Measurements from ENCODE around the gene MVP.
"Not testable (repeated sequence)": the region's sequence is repeated elsewhere in the genome, so short reads cannot be mapped to it uniquely, and the experiment has no call there.

The MVP gene

DNA sequence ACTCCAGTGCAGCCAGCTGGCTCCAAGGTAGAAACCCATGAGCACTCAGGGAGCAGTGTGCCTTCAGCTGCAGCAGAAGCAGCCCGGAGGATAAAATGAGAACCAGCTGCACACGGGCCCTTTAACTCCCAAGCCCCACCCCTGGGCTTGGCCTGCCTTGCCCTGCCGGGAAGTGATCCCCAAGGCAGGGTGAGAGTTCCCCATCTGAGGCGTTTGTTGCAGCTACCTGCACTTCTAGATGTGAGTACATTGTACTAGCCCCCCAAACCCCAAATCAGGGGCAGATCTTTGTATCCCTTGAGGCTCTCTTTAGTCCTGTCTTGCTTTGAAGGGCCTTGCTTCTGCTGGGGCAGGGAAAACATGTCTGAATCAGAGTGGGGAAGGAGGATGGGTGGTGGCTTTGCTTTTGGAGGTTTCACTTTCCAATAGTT is at the start of gene MVP:
TSS of gene MVP (plus strand) at position 192 of the 431 bp plus-strand sequence. CDS start 10,088 bp downstream, outside the sequence.
- DNase-seq: peak; percentile 83

DNA sequence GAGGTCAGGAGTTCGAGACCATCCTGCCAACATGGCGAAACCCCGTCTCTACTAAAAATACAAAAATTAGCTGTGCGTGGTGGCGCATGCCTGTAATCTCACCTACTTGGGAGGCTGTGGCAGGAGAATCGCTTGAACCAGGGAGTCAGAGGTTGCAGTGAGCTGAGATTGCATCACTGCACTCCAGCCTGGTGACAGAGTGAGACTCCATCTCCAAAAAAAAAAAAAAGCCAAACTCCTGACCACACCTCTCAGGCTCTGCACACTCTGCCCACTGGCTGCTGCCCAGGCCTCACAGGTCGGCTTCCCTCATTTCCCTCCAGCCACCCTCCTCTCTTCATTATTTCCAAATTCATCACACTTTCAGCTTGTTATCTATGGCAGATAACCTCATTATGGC is 47.9 kb upstream of the MVP start:
- not testable (repeated sequence) for DNase-seq

DNA sequence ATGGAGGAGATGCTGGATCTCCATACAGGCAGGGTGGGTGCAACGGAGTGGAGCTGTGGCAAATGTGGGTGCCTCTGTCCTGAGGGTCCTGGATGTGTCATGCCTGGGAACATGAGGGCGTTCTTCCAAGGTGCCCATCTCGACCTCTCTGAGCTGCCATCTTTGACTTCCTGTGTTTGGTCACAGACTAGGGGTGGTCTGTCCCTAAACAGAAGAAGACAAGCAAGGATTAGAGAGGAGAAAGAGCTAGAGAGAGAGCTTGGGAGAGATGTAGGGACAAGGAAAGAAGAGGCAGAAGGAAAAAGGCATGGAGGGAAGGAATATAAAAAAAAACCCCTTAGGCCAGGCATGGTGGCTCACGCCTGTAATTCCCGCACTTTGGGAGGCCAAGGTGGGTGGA is 45.5 kb upstream of the MVP start:
- DNase-seq: no peak

DNA sequence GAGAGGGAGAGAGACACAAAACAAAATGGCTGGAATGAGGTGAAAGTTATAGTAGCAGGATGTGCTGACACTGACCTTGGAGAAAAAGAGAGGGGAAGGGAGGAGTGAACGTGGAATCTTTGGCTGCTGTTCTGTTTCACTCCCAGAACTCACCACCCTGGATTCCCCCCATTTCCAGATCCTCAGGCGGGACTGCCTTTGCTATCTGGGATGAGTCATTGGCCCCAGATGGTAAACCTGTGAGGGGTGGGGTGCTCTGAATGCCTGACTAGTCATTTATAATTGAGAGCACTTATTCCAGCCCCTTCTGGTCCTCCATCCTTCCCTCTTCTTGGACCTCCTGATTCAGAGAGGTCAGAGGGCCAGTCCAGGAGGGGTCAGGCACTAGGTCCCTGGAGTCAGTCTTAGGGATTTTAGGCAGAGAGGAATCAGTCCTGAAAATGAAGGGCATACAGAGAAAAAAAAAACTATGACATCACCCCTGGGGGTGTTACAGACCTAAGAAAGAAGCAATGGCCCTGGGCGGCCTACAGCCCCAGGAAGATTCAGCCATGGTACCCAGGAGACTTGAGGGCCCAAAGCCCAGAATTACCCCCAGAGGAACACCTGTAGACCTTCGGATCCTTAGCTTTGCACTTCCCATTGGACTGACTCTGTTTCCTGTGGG is 44.4 kb upstream of the MVP start:
- no peak for DNase-seq

DNA sequence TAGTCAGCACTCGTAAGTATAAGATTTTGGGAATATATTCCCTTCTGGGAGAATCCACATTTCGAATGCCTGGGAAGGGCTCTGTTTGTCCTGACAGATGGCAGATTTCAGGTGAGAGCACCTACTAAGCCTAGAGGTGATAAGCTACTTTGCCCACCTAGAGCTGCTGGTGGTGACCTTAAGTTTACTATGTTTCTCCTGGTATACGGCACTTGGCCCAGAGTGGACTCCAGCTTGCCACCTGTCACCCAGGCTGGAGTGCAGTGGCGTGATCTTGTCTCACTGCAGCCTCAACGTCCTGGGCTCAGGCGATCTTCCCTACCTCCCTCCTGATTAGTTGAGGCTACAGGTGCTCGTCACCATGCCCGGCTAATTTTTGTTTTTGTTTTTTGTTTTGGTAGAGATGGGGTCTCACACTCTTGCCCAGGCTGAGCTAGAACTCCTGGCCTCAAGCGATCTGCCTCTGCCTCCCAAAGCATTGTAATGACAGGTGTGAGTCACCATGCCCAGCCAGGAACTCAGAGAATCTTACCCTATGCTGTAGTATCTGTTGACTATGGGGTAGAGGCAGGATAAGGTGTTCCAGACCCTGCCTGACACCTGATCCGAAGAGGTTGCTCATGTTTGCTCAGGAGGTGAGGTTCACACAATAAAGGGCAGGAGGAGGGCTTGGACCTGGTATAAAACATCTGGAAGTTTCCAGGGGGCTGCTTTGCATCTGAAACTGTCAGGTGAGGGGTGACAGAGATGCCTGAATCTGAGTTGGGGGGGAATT is 42.5 kb upstream of the MVP start, which contains the start of gene ZG16:
TSS of gene ZG16 (plus strand) at position 681 of the 775 bp plus-strand sequence. CDS start 1,011 bp downstream, outside the sequence.
- no peak for DNase-seq

DNA sequence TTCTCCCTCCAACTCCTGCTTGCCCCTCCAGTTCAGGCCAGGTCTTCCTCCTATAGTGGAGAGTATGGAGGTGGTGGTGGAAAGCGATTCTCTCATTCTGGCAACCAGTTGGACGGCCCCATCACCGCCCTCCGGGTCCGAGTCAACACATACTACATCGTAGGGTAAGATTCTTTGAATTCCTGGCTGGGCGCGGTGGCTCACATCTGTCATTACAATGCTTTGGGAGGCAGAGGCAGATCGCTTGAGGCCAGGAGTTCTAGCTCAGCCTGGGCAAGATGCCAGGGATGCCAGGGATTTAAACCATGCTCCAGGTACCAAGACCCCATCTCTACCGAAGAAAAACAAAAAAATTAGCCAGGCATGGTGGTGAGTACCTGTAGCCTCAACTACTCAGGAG is 40.8 kb upstream of the MVP start:
- DNase-seq: no peak

DNA sequence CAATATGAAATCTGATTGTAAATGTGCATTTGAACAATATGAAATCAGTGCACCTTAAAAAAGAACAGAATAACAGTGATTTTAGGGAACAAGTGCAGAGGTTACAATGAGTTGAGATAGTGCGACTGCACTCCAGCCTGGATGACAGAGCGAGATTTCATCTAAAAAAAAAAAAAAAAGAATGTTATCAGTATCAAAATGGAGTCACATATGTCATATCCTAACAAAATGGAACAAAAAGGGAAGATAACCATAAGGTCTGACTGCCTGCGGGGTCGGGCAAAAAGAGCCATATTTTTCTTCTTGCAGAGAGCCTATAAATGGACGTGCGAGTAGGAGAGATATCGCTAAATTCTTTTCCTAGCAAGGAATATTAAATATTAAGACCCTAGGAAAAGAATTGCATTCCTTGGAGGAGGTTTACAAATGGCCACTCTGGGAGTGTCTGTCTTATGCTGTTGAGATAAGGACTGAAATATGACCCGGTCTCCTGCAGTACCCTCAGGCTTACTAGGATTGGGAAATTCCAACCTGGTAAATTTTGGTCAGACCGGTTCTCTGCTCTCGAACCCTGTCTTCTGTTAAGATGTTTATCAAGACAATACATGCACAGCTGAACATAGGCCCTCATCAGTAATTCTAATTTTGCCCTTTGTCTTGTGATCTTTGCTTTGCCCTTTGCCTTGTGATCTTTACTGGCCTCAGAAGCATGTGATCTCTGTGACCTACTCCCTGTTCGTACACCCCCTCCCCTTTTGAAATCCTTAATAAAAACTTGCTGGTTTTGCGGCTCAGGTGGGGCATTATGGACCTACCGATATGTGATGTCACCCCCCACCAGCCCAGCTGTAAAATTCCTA is 36.9 kb upstream of the MVP start:
- DNase-seq: not testable (repeated sequence)

DNA sequence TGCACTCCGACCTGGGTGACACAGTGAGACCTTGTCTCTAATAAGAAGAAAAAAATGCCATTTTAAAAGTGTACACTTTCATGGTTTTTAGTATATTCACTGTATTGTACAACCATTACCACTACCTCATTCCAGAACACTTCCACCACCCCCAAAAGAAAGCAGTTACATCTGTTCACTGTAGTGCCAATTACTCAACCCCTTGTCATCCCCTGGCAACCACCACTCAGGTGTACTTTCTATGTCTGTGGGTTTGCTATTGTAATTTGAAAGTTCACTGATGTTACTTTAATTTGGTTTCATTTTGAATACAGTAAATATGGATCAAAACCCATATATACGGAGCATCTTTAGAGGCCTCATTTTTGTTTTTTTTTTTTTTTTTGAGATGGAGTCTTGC is 36.1 kb upstream of the MVP start:
- DNase-seq: no peak

DNA sequence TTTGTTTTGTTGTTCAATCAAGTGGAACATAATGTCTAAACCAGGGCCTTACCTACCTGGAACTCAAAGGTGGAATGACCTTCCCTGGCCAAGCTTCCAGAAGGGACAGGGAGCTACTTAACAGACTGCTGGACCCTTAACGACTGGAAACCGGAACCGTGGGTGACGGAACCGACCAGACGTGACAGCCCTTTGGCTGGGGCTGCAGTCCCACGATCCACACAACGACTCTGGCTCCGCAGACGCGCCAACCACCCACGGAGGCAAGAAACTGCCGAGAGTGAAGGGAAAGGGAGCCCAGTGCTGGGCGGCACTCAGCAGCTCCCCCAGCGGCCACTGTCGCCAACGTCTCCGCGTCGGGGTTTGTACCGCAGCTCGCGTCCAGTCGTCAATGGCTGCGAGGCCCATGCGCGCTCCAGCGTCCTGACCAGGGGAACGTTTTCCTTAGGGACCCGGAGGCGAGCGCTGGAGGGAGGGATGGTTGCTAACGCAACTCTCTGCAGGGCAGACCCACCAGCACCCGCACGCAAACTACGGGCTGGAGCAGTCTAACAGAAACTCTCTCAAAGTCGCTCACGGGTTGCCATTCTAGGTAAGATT is 35.3 kb upstream of the MVP start:
- peak; percentile 86 for DNase-seq

DNA sequence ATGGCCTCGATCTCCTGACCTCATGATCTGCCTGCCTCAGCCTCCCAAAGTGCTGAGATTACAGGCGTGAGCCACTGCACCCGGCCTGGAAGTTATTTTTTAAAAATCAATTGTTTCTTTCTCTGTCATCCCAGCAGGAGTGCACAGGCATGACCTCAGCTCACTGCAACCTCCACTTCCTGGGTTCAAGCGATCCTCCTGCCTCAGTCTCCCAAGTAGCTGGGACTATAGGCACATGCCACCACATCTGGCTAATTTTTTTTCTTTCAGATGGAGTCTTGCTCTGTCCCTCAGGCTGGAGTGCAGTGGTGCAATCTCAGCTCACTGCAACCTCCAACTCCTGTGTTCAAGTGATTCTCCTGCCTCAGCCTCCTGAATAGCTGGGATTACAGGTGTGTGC is 33.1 kb upstream of the MVP start:
- not testable (repeated sequence) for DNase-seq

DNA sequence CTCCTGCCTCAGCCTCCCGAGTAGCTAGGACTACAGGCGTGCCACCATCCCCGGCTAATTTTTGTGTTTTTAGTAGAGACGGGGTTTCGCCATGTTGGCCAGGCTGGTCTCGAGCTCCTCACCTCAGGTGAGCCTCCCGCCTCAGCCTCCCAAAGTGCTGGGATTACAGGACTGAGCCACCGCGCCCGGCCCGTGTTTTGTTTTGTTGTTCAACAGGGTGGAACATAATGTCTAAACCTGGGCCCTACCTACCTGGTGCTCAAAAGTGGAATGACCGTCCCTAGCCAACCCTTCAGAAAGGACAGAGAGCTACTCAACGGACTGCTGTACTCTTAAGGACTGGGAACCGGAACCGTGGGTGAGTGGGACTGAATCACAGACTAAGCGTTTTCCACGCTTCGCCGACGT is 30.5 kb upstream of the MVP start:
- DNase-seq: peak; percentile 59

DNA sequence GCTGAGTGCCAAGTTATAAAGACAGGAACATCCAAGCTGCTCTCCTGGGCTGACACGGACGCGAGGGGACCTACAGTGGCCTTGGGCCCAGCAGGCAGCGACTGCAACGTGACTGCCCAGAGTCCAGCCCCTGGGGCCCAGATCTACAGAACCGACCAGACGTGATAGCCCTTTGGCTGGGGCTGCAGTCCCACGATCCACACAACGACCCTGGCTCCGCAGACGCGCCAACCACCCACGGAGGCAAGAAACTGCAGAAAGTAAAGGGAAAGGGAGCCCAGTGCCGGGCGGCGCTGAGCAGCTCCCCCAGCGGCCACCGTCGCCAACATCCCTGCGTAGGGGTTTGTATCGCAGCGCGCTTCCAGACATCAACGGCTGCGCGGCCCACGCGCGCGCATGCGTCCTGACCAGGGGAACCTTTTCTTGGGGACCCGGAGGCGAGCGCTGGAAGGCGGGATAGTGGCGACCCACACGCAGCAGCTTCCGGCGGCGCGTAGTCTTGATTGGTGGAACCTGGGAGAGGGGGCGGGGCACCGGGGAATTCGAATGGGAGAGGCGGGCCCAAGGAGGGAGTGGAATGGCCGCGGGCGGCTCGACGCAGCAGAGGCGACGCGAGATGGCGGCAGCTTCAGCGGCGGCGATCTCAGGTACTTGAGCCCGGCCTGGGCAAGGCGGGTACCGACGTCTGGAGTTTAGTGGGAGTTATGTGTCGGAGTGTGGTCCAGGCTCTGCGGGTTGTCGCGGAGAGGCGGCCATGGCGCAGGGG is 29.9 kb upstream of the MVP start, which contains the start of gene KIF22:
TSS of gene KIF22 (plus strand) at position 569 of the 766 bp plus-strand sequence. CDS start at position 578, 9 bp downstream.
- peak; percentile 100 for DNase-seq

DNA sequence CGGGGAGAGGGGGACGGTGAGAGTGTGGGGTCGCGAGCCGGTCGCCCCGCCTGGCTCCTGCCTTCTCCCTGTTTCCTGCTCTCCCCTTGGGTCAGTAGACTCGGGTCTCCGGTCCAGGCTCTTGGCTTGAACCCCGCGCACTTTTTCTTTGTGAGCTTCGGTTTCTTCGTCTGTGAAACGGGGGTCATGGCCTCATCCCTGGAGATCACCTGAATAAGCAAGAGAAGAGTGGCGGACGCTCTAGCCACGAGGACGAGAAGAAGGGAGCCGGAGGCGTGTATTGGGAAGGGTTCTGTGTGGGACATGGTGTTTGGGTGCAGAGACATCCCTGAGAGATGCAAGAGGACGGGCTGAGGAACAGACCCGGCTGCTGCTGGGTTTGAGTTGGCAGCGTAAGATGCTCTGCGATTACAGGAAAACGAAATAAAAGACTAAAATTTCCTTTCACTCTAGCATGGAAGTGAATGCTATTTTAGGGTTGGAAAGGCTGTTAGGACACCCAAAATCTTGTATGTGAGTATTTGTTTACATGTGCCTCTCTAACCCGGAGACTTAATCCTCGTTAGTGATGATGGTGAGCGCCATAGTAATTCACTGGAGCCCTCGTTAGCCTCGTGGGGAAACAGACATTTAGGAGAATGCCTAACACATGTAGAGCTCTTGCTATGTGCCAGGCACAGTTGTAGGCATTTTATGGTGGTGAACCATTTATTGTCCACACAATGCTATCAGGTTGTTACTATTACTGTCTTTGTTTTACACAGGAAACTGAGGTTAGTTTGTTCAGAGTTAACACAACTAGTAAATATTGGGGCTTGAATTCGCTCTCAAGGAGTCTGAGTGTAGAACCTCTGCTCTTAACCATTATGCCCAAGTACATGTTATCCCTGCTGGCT is 29.1 kb upstream of the MVP start:
- no peak for DNase-seq

DNA sequence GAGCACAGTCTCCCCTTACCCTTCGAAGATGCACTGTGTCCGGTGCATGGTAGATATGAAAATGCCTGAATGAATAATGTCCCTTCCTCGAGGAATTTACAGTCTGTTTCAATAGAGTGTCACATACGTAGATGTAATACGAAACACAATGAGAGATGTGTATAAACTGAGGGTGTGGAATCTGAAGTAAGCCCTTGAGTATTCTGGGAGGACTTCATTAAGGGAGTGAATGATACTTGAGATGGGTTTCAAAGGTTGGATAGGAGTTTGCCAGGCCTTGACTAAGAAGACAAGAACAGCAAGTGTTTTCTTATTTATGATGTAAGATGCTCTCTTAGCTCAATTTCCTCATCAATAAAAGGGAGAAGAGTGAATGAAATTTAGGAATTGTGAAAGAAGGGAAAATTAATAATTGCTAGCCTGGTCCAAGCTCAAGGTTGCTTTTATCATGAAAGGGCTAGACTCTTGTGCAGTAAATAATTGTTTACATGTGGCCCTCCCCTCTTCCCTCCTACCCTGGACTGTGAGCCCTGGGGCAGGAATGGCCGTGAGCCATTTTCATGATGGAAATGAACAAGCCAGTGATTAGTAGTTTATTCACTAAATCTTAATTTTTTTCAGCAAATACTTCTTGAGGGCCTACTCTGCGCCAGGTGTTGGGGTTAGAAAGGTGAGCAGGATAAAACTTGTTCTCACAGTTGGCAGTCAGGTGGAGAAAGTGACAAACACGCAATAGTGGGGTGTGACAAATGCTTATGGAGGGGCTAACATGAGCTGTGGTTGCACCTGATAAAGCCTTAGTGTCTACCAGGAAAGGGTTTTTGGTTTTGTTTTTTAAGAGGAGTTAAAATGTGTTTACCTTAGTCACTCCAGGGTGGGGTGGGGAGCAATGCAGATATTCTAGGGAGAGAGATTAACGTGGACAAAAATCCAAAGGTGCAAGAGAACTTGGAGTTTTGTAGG is 28.1 kb upstream of the MVP start:
- DNase-seq: no peak

DNA sequence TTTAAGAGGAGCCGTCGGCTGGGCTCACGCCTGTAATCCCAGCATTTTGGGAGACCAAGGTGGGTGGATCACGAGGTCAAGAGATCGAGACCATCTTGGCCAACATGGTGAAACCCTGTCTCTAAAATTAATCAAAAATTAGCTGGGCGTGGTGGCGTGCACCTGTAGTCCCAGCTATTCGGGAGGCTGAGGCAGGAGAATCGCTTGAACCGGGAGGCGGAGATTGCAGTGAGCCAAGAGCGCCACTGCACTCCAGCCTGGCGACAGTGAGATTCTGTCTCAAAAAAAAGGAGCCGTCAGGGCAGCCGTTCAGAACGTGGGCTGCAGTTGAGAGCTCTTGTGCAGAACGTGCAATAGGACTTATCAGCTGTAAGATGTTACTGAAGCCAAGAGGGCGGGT is 27.1 kb upstream of the MVP start:
- not testable (repeated sequence) for DNase-seq

DNA sequence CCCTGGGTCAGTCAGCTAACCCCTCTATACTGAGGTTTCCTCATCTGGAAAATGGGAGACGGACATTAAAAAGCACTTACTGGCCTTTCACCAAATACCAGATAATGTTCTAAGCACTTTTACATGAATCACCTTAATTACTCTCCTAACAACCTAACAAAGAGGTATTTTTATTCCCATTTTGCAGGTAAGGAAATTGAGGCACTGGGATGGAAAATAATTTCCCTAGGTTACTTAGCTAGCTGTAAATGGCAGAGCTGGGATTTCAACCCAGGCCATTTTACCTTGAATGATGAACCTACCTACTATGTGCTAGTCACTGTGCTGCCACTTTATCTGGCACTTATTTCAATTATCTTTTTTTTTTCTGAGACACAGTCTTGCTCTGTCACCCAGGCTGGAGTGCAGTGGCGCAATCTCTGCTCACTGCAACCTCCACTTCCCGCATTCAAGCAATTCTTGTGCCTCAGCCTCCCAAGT is 26.0 kb upstream of the MVP start:
- DNase-seq: no peak

DNA sequence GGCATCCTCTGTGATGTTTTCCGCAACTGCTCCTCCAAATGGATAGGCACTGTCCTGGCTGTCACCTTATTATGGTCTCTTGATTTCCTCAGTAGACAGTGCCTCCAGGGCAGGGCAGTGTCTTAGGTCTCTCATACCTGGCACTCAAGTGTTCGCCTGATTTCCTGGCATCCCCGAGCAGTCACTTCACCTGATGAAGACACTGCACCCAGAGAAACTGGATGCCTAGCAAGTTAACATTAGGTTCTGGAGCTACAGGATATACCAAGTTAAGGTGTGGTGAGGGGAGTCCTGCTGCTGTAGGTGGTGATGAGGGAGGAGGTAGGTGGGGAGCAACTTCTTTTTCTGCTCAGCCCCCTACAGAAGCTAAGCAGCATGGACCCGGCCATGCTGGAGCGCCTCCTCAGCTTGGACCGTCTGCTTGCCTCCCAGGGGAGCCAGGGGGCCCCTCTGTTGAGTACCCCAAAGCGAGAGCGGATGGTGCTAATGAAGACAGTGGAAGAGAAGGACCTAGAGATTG is 17.8 kb upstream of the MVP start:
- DNase-seq: no peak

DNA sequence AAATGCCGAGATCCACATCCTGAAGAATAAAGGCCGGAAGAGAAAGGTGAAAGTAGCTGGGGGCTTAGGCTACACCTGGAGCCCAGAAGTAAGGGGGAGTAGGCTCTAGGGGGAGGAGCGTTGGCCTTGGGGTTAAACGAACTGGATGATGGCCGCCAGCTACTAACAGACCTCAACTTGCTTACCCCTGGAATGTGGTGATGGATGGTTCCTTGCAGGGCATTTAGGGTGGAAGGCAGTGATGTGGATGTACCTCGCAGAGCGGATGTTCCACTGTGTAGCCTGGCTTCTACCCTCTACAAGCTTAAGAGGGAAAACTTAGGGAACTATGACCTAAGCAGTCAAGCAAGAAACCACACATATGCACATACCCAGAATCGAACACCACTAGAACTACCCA is 16.2 kb upstream of the MVP start:
- DNase-seq: no peak
